Choroid plexus epithelial cell (primary cell): Measurements from ENCODE around the gene LRRC28.

Experiments used
- DNase-seq: peaks from one replicate; pipeline ENCODE4 v3.0.0-alpha.2; 2010; ENCODE audit warnings: low read depth
- H3K4me3 ChIP-seq: 2 replicates; pipeline ENCODE4 v1.5.1; 2011; ENCODE audit warnings: low read depth, mild to moderate bottlenecking, control low read depth, low read length, moderate library complexity
- CTCF ChIP-seq: conservative IDR thresholded peaks from 2 replicates; pipeline ENCODE4 v1.5.1; 2011; ENCODE audit warnings: low read depth, mild to moderate bottlenecking, control low read depth, inconsistent platforms, low read length, moderate library complexity

LRRC28 gene

DNA sequence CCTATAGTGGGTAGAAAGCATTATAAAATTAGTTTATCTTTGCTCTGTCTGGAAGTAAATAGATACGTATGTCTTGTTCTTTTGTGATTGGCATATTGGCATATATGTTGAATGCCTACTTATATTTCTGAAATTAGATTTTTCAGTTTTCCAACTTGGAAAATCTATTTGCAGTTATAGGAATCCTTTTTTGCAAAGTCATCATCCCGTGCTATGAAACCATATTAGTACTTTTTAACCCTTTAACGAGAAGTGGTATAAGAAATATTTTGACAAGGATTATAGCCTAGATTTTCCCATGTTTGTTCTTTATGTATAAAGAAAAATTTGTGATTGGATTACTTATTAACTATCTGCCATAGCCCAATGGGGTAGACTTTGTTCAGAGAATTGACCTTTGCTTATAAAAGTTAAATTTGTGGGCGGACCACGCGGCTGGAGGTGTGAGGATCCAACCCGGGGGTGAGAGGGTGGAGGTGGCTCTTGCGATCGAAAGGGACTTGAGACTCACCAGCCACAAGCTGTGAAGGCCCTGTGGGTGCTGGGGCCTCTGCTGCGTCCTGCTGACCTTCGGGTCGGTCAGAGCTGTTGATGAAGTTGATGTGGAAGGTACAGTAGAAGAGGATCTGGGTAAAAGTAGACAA, 5.9 kb downstream of the LRRC28 start:
- TF ChIP-seq CTCF: no peak
- H3K4me3 ChIP-seq: no peak overlapping the region
- no peak for DNase-seq

- TF ChIP-seq CTCF: no peak
- no peak overlapping the region for H3K4me3 ChIP-seq
- DNase-seq: no peak
Observed at GRCh38 chr15:99264125-99264524, 12.8 kb downstream of the LRRC28 start.

- no peak overlapping the region for H3K4me3 ChIP-seq
- no peak for TF ChIP-seq CTCF
- no peak for DNase-seq
Observed at GRCh38 chr15:99265541-99266070, 14.3 kb downstream of the LRRC28 start.

GRCh38 chr15:99267957-99268356, 16.7 kb downstream of the LRRC28 start:
- TF ChIP-seq CTCF: no peak
- no peak overlapping the region for H3K4me3 ChIP-seq
- no peak for DNase-seq

- TF ChIP-seq CTCF: no peak
- no peak for DNase-seq
- no peak overlapping the region for H3K4me3 ChIP-seq
Observed at GRCh38 chr15:99268431-99268830, 17.1 kb downstream of the LRRC28 start.

DNA sequence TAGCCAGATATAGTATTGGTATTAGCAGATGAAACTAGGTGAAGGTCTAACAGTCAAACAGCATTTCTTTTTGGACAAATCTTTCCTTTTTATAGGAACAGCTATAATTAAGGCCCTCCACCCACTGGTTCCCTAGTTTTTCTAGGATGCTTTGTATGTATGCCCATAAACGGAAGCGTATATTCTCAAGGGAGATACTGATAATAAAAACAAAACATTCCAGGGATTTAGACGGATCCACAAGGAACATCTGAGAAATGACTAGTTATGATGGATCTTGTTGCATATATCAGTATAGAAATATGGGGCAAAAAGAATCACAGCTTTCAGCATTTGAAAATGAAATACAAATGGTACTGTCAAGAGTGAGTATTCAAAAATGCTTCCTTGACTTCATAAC, 22.5 kb downstream of the LRRC28 start:
- no peak overlapping the region for H3K4me3 ChIP-seq
- TF ChIP-seq CTCF: no peak

GRCh38 chr15:99275061-99275460, 23.8 kb downstream of the LRRC28 start:
- TF ChIP-seq CTCF: no peak
- DNase-seq: no peak
- H3K4me3 ChIP-seq: no peak overlapping the region

More for the DNA sequence above, 22.5 kb downstream of the LRRC28 start:
- DNase-seq: no peak
